HL-60/S4 treated with retinoic acid at 250 ng/mL for 4 days and 3 days (cell line): ENCODE measurements around the gene TAMALIN.
"Not testable (repeated sequence)": the region's sequence is repeated elsewhere in the genome, so short reads cannot be mapped to it uniquely, and the experiment has no call there.

Experiments
- in situ Hi-C: fragments of 300-500 bp; cut with MboI; formaldehyde crosslinking; loops from 2 replicates; pipeline ENCODE4 v1.7.0; 2022; ENCODE audit warnings: low sequenced_read_pairs

TAMALIN gene

DNA sequence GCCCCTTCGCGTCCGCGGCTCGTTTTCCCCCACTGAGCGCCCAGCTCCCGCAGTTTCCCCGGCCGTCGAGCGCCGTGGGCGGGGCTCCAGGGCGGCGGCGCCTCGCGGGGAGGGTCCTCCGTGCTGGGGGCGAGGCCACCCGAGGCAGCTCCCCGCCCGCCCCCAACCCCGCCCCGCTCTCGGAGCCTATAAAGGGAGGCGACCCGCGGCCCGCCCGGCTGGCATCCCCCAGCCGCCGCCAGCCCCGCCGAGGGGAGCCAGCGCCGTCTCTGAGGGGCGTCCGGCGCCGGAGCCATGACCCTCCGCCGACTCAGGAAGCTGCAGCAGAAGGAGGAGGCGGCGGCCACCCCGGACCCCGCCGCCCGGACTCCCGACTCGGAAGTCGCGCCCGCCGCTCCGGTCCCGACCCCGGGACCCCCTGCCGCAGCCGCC, at the start of gene TAMALIN:
Gene TAMALIN (plus strand): TSS at position 221 of the 432 bp plus-strand sequence. CDS start 74 bp downstream, at position 295.
- in situ Hi-C loops: no loop called here

- in situ Hi-C loops: no loop called here
Observed at GRCh38 chr12:51958542-51958941, 48.2 kb upstream of the TAMALIN start.

DNA sequence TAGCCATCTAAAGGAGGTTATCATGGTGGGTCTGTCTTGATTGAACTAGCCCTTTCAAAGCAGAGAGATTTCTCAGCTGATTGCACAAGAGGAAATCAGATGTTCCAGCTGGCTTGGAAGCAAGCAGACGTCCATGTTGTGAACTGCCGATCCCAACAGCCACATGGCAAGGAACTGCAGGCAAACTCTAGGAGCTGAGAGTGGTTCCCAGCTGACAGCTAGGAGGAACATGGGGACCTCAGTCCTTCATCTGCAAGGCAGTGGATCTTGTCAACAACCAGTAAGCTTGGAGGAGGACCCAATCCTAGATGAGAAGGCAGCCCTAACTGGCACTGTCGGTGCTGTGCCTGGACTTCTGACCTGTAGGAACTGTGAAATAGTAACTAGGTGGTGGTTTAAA, 47.5 kb upstream of the TAMALIN start:
- in situ Hi-C loops: no loop called here

DNA sequence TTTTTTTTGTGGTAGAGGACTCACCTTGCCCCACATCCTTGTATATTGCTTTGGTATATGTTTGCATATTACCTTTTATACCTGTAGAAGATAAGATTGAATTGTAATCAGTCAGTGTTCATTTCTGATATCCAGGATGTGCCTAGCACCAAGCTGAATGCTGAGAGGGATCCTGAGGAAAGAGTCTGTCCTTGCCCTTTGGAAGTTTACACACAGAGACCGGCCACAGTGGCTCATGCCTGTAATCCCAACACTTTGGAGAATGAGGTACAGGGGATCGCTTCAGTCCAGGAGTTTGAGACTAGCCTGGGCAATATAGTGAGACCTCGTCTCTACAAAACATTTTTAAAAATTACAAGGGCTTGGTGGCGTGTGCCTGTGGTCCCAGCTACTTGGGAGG, 46.8 kb upstream of the TAMALIN start:
- in situ Hi-C loops: no loop called here

DNA sequence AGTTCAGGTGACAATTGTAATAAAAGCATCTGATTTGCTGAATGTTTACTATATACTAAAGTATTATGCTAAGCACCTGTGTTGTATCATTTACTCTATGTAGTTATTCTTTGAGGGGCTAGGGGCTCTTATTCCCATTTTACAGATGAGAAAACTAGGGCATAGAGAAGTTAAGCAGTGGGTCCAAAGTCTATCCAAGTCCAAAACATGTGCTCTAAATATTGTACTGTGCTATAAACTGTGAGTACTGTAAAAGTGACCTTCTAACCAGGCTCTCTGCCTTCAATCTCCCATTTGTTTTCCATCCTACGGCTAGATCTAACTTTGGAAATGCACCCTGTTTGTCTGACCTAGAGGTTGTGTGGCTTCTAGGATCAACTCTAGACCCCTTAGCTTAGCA, 46.3 kb upstream of the TAMALIN start:
- in situ Hi-C loops: no loop called here

- in situ Hi-C loops: no loop called here
Observed at GRCh38 chr12:51960890-51961289, 45.9 kb upstream of the TAMALIN start.

- in situ Hi-C loops: no loop called here
Observed at GRCh38 chr12:51961834-51962233, 44.9 kb upstream of the TAMALIN start.

DNA sequence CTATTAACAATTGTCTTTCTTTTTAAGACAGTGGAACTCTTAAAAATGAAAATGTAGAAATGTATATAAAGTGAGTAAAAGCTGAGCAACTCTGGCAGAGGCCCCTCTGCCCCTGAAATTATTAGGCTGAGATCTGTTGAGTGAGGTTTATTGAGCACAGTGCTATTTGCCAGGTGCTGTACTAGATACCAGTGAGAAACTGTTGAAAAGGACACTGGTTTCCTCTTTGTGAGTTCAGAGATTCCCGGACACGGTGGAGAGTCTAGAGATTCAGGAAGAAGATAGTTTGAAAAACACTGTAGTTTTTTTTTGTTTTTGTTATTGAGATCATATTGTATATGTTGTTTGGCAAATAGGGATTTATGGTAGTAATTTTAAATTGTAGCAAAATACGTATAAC, 44.0 kb upstream of the TAMALIN start:
- in situ Hi-C loops: no loop called here

DNA sequence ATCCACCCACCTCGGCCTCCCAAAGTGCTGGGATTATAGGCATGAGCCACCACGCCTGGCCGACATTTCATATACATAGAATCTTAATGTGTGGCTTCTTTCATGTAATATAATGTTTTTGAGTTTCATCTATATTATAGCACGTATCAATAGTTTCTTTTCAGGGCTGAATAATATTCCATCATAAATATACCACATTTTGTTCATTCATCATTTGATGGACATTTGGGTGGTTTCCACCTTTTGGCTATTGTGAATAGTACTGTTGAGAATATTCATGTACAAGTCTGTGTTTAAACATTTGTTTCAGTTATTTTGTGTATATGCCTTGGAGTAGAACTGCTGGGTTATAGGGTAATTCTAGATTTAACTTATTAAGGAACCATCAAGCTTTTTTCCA, 43.3 kb upstream of the TAMALIN start:
- in situ Hi-C loops: no loop called here

DNA sequence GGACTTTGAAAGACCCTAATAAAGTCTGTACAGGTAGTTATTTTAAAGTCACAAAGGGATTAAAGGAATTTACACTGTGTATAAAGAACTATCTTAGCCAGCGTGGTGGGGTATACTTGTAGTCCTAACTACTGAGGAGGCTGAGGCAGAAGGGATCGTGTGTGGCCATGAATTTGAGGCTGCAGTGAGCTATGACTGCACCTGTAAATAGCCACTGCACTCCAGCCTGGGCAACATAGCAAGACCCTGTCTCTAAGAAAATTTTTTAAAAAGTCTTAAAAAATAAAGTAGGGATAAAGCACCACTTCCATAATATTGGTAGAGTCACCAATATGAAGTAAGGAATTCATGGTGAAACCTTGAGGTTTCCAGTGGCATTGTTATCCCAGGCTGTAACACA, 37.1 kb upstream of the TAMALIN start:
- in situ Hi-C loops: no loop called here

DNA sequence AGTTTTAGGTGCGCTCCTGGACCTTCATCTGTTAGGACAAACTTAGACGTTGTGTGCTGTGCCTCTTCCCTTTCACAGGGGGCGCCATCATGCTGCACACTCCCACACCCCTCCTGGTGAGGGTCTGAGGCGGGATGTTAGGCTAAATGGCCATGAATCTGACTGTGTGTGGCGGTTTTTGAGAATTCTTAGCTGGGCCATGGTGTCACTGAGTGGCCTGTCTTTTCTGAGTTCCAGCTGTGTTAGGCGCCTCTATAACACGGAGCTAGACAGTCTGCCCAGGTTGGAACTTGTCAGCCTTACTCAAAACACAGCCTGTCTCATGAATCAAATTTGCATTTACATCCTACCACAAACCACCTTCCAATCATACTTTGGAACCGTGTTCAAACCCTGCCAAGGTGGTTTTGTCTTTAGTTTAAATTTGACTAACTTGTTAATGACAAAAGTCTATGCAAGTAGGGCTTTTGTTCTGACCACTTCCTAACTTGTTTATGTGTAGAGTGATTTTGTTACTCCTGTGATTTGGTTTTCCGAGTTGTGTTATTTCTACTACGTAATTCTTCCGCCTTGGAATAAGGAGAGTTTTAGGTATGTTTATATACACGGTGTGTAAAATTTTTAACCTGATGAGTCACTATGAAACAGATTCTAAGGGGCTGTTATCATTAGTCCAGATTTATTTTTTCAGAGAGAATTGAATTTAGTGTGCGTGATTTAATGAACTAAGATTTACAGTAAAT, 35.7 kb upstream of the TAMALIN start:
- in situ Hi-C loops: no loop called here

DNA sequence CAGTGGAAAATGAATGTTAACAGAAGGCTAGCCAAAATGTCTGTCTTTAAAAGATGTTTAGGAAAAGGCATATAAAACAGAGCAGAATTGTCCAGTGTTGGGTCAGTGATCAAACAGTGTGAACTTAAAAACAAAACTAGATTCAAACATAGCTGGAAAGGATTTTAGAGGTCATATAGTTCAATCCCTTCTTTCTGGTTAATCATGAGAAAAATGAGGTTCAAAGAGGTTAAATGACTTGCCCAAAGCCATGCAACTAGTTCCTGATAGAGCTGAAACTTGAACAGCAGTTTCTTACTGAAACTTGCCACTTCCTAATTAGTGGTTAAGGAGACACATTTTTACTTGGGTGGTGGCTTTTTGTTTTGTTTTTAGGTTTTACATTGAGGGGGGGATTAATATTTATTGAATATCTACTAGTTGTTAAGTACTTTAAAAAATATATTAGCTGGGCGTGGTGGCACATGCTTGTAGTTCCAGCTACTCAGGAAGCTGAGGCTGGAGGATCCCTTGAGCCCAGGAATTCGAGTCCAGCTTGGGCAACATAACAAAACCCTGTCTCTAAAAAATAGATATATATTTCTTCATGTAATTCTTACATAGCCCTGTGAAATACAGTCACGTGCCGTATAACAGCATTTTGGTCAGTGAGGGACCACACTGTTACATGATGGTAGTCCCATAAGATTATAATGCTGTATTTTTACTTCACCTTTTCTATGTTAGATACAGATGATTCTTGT, 34.9 kb upstream of the TAMALIN start:
- in situ Hi-C loops: no loop called here

DNA sequence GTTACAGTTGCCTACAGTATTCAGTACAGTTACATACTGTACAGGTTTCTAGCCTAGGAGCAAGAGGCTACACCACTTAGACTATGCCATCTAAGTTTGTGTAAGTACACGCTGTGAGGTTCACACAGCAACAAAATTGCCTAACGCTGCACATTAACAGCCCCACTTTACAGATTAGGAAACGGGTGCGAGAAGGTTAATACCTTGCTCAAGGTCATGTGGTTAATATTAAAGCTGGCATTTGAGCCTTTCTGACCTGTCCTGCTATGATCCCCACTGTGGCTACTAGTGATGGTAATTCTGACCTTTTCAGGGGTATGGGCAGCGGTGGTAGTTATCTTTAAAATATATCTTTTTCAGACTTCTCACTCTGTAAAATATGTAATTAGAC, 34.3 kb upstream of the TAMALIN start:
- in situ Hi-C loops: no loop called here

- in situ Hi-C loops: no loop called here
Observed at GRCh38 chr12:51972849-51973273, 33.9 kb upstream of the TAMALIN start.

DNA sequence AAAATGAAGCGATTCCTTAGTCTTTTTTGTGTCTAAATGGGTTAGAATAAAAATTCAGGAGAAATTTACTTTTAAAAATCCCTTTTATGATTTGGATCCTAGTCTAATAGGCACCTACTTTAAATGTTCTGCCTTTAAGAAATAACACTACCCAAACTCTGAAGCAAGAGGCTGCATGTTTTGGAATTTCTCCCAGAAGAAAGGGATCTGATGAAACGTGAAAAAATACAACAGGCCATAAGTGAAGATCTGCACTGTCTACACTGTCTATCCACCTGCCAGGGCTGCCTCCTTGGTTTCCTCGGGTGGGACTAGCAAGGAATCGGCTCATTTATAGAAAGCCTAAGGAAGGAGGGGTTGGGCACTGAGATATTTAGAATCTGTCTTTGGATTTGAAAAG, 33.2 kb upstream of the TAMALIN start:
- in situ Hi-C loops: no loop called here

- in situ Hi-C loops: no loop called here
Observed at GRCh38 chr12:51974646-51975045, 32.1 kb upstream of the TAMALIN start.

- in situ Hi-C loops: no loop called here
Observed at GRCh38 chr12:51975196-51975595, 31.6 kb upstream of the TAMALIN start.

DNA sequence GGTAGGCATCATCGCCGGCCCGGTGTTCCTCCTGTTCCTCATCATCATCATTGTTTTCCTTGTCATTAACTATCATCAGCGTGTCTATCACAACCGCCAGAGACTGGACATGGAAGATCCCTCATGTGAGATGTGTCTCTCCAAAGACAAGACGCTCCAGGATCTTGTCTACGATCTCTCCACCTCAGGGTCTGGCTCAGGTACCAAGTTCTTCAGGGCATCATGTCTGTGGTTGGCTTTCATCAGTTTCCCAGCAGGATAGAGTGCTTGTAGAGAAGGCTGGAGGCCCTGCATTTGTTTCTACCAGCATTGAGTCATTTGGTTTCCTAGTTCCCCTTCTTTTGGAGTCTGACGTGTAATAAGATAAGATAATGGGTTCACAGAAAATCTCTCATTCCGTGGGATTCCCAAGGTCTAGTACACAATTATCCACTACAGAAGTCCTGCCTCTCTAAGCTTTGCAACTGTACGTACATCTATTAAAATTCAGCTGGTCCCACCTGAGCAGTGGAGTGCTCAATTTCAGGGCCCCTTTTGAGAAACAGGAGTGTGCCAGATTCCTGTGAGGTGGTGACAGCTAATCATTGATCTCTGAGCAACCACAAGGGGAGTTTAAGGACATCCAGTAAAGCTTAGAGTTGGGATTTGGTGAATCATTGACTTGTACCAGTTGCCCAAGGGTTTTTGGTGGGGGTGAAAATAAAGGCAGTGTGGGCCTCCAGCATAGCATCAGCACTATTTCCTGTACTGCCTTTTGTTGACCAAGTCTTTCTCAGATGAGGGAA, 30.2 kb upstream of the TAMALIN start:
- in situ Hi-C loops: no loop called here

DNA sequence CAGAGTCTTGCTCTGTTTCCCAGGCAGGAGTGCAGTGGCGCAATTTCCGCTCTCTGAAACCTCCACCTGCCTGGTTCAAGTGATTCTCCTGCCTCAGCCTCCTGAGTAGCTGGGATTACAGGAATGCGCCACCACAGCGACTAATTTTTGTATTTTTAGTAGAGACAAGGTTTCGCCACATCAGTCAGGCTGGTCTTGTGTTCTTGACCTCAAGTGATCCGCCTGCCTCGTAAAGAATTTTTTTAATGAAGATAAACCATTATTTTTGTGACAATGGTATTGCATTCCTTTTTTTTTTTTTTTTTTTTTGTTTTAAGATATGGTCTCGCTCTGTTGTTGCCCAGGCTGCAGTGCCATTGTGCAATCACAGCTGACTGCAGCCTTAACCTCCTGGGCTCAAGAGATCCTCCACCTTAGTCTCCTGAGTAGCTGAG, 29.4 kb upstream of the TAMALIN start:
- in situ Hi-C loops: no loop called here

DNA sequence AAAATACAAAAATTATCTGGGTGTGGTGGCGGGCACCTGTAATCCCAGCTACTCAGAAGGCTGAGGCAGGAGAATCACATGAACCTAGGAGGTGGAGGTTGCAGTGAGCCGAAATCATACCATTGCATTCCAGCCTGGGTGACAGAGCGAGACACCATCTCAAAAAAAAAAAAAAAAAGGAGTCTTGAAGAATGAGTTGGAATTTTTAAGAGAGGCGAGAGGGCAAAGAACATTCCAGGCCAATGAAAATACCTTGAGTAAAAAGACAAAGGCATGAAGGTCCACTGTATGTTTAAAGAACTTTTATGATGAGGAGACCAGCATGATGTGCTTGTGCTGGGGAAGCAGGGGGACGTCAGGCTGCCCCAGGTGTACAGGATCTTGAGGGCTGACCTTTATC, 27.4 kb upstream of the TAMALIN start:
- in situ Hi-C loops: not testable (repeated sequence)

- in situ Hi-C loops: no loop called here
Observed at GRCh38 chr12:51980051-51980808, 26.5 kb upstream of the TAMALIN start.
